ENCODE data around the gene POT1. TPM values are rescaled to one million over a fixed set of nuclear protein-coding genes. Genes with fewer than 3 reads are reported as not detected.

Gene POT1
- total RNA-seq, 4 donors from 2014 or later = 25.5 to 50.4 (median 33.5) TPM

- TF ChIP-seq POLR2A (IDR thresholded peaks at IDR 0.05) = no peak
- TF ChIP-seq EP300 (IDR thresholded peaks at IDR 0.05) = no peak
- TF ChIP-seq, protein P1, sequence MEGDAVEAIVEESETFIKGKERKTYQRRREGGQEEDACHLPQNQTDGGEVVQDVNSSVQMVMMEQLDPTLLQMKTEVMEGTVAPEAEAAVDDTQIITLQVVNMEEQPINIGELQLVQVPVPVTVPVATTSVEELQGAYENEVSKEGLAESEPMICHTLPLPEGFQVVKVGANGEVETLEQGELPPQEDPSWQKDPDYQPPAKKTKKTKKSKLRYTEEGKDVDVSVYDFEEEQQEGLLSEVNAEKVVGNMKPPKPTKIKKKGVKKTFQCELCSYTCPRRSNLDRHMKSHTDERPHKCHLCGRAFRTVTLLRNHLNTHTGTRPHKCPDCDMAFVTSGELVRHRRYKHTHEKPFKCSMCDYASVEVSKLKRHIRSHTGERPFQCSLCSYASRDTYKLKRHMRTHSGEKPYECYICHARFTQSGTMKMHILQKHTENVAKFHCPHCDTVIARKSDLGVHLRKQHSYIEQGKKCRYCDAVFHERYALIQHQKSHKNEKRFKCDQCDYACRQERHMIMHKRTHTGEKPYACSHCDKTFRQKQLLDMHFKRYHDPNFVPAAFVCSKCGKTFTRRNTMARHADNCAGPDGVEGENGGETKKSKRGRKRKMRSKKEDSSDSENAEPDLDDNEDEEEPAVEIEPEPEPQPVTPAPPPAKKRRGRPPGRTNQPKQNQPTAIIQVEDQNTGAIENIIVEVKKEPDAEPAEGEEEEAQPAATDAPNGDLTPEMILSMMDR (IDR thresholded peaks at IDR 0.05) = no peak
- Histone ChIP-seq H3K27me3 (no peaks in the 10 kb centered on the region), H3K36me3 (peaks cover 0 to 29% (median 0%) of the 10 kb centered on the region in 3 donors), H3K9me3 (no peaks in the 10 kb centered on the region), H3K4me1 (peaks cover 0 to 7% (median 0%) of the 10 kb centered on the region in 4 donors), H3K4me3 (no peak overlapping the region), H3K27ac (no peak overlapping the region)
- no peak for DNase-seq (ENCODE audit: low spot score in 2 of 2)
- 87 to 90% methylated on average over 1 of the region's 1 CpG for WGBS, 2 donors
Observed at GRCh38 chr7:124915242-124915641, 14.4 kb downstream of the POT1 start.

- Histone ChIP-seq H3K27me3 (no peaks in the 10 kb centered on the region), H3K4me3 (no peak overlapping the region), H3K4me1 (peaks cover 0 to 7% (median 0%) of the 10 kb centered on the region in 4 donors), H3K9me3 (no peaks in the 10 kb centered on the region), H3K36me3 (peaks cover 0 to 25% (median 0%) of the 10 kb centered on the region in 3 donors), H3K27ac (no peak overlapping the region)
- no peak for DNase-seq (ENCODE audit: low spot score in 2 of 2)
- 43 to 93% methylated on average over 1 of the region's 1 CpG for WGBS, 2 donors
- TF ChIP-seq POLR2A (IDR thresholded peaks at IDR 0.05) (no peak), EP300 (IDR thresholded peaks at IDR 0.05) (no peak)
- TF ChIP-seq, protein P1 (IDR thresholded peaks at IDR 0.05) = no peak
Observed at GRCh38 chr7:124914298-124914697, 15.3 kb downstream of the POT1 start.

GRCh38 chr7:124912972-124913371 is 16.7 kb downstream of the POT1 start:
- Histone ChIP-seq H3K4me3 (no peak overlapping the region), H3K9me3 (no peaks in the 10 kb centered on the region), H3K4me1 (peaks cover 0 to 7% (median 0%) of the 10 kb centered on the region in 4 donors), H3K27ac (no peak overlapping the region), H3K27me3 (no peaks in the 10 kb centered on the region), H3K36me3 (peaks cover 0 to 25% (median 0%) of the 10 kb centered on the region in 3 donors)
- TF ChIP-seq POLR2A (IDR thresholded peaks at IDR 0.05) (no peak), EP300 (IDR thresholded peaks at IDR 0.05) (no peak)
- TF ChIP-seq, protein P1 (IDR thresholded peaks at IDR 0.05) = no peak
- no peak for DNase-seq (ENCODE audit: low spot score in 2 of 2)
- 92 to 96% methylated on average over 4 of the region's 4 CpGs for WGBS, 2 donors

- Histone ChIP-seq H3K27me3 (no peaks in the 10 kb centered on the region), H3K36me3 (peaks cover 0 to 20% (median 0%) of the 10 kb centered on the region in 3 donors), H3K4me3 (no peak overlapping the region), H3K27ac (no peak overlapping the region), H3K4me1 (no peaks in the 10 kb centered on the region), H3K9me3 (peaks cover 0 to 6% (median 0%) of the 10 kb centered on the region in 4 donors)
- TF ChIP-seq, protein P1 (IDR thresholded peaks at IDR 0.05) = no peak
- TF ChIP-seq POLR2A (IDR thresholded peaks at IDR 0.05) (no peak), EP300 (IDR thresholded peaks at IDR 0.05) (no peak)
- DNase-seq (ENCODE audit: low spot score in 2 of 2) = no peak
- WGBS, 2 donors = 0 to 98% methylated on average over 1 of the region's 1 CpG
Observed at GRCh38 chr7:124909808-124910207, 19.8 kb downstream of the POT1 start.

DNA sequence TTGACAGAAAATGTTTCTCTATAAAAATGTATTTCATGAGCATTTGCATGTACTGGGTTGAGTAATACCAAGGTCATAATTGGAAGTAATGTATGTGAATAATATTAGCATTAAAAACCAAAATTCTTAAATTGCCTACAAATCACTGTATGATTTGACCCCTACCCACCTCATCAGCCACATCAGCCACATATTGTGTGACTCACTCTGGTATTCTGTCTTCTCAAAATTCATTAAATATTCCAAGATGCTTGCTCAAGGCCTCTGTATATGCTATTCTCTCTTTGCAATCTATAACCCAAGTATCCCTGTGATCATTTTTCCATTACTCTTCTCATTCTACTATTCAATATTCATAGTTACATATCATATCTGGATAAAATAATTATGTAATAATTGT is 21.4 kb downstream of the POT1 start:
- H3K9me3 ChIP-seq = peaks cover 0 to 7% (median 0%) of the 10 kb centered on the region in 4 donors
- H3K4me1 ChIP-seq = no peaks in the 10 kb centered on the region
- H3K36me3 ChIP-seq = peaks cover 0 to 6% (median 0%) of the 10 kb centered on the region in 3 donors
- no peaks in the 10 kb centered on the region for H3K27me3 ChIP-seq
- no peak for TF ChIP-seq EP300 (IDR thresholded peaks at IDR 0.05)
- no peak for TF ChIP-seq POLR2A (IDR thresholded peaks at IDR 0.05)
- TF ChIP-seq, protein P1 (IDR thresholded peaks at IDR 0.05) = no peak
- H3K27ac ChIP-seq = no peak overlapping the region
- no peak for DNase-seq (ENCODE audit: low spot score in 2 of 2)
- H3K4me3 ChIP-seq = no peak overlapping the region

Measured in tibial nerve (tissue), 4 donors.